ENCODE results near the gene SPSB4. TPM values are rescaled to one million over a fixed set of nuclear protein-coding genes. Genes with fewer than 3 reads are reported as not detected.

Gene SPSB4
- total RNA-seq, 1 donor from 2014 or later, result 2.2 TPM

- DNase-seq (ENCODE audit: low read depth) (no peak), FAIRE-seq (no peak)
- Mint-ChIP-seq H3K36me3 (ENCODE audit: low read depth, unreplicated experiment) (no peaks in the 10 kb centered on the region), H3K4me3 (ENCODE audit: unreplicated experiment) (no peak overlapping the region), H3K9me3 (ENCODE audit: unreplicated experiment) (no peaks in the 10 kb centered on the region), H3K27me3 (ENCODE audit: low read depth, unreplicated experiment) (peaks cover 16% of the 10 kb centered on the region), H3K27ac (ENCODE audit: unreplicated experiment) (no peak overlapping the region), H3K4me1 (ENCODE audit: low read depth, unreplicated experiment) (peaks cover 3% of the 10 kb centered on the region)
- H3K9ac ChIP-seq (ENCODE audit: low read length), result no peak overlapping the region
- no peaks in the 10 kb centered on the region for H4K20me1 ChIP-seq (ENCODE audit: insufficient read depth, low read length)
- no peak overlapping the region for H2AFZ ChIP-seq (ENCODE audit: low read depth, low read length)
- no peaks in the 10 kb centered on the region for H3K79me2 ChIP-seq (ENCODE audit: insufficient read depth, low read length)
- H3K36me3 ChIP-seq (ENCODE audit: insufficient read depth, low read length), result no peaks in the 10 kb centered on the region
- no peaks in the 10 kb centered on the region for H3K27me3 ChIP-seq (ENCODE audit: insufficient read depth, low read length)
- H3K9me3 ChIP-seq (ENCODE audit: insufficient read depth, low read depth, low read length), result no peaks in the 10 kb centered on the region
- H3K4me3 ChIP-seq (ENCODE audit: insufficient read depth, low read depth, low read length), result no peak overlapping the region
- TF ChIP-seq CTCF (IDR thresholded peaks at IDR 0.05; ENCODE audit: insufficient read depth, low read depth, low read length) (no peak), EZH2 (IDR thresholded peaks at IDR 0.05; ENCODE audit: insufficient read depth, low read length) (no peak)
- H3K4me2 ChIP-seq (ENCODE audit: low read length), result no peak overlapping the region
- H3K27ac ChIP-seq (ENCODE audit: low read depth, low read length), result no peak overlapping the region
- no peaks in the 10 kb centered on the region for H3K4me1 ChIP-seq (ENCODE audit: insufficient read depth, low read length)
These were observed 101.0 kb downstream of the SPSB4 start for GRCh38 chr3:141152130-141152529.

GRCh38 chr3:141152801-141153678 is 101.9 kb downstream of the SPSB4 start:
- FAIRE-seq (no peak), DNase-seq (ENCODE audit: low read depth) (no peak)
- no peaks in the 10 kb centered on the region for H3K9me3 ChIP-seq (ENCODE audit: insufficient read depth, low read depth, low read length)
- H3K4me2 ChIP-seq (ENCODE audit: low read length), result no peak overlapping the region
- H3K27me3 Mint-ChIP-seq (ENCODE audit: low read depth, unreplicated experiment), result peaks cover 12% of the 10 kb centered on the region
- peaks cover 3% of the 10 kb centered on the region for H3K4me1 Mint-ChIP-seq (ENCODE audit: low read depth, unreplicated experiment)
- no peak overlapping the region for H3K4me3 ChIP-seq (ENCODE audit: insufficient read depth, low read depth, low read length)
- H3K4me3 Mint-ChIP-seq (ENCODE audit: unreplicated experiment), result no peak overlapping the region
- no peak overlapping the region for H3K27ac Mint-ChIP-seq (ENCODE audit: unreplicated experiment)
- H3K4me1 ChIP-seq (ENCODE audit: insufficient read depth, low read length), result no peaks in the 10 kb centered on the region
- H3K9ac ChIP-seq (ENCODE audit: low read length), result no peak overlapping the region
- H3K9me3 Mint-ChIP-seq (ENCODE audit: unreplicated experiment), result no peaks in the 10 kb centered on the region
- no peak overlapping the region for H2AFZ ChIP-seq (ENCODE audit: low read depth, low read length)
- H3K36me3 ChIP-seq (ENCODE audit: insufficient read depth, low read length), result no peaks in the 10 kb centered on the region
- H3K79me2 ChIP-seq (ENCODE audit: insufficient read depth, low read length), result no peaks in the 10 kb centered on the region
- H3K27ac ChIP-seq (ENCODE audit: low read depth, low read length), result no peak overlapping the region
- no peaks in the 10 kb centered on the region for H3K36me3 Mint-ChIP-seq (ENCODE audit: low read depth, unreplicated experiment)
- H3K27me3 ChIP-seq (ENCODE audit: insufficient read depth, low read length), result no peaks in the 10 kb centered on the region
- TF ChIP-seq CTCF (IDR thresholded peaks at IDR 0.05; ENCODE audit: insufficient read depth, low read depth, low read length) (no peak), EZH2 (IDR thresholded peaks at IDR 0.05; ENCODE audit: insufficient read depth, low read length) (no peak)
- H4K20me1 ChIP-seq (ENCODE audit: insufficient read depth, low read length), result no peaks in the 10 kb centered on the region

GRCh38 chr3:141153679-141153966 is 102.5 kb downstream of the SPSB4 start:
- Histone ChIP-seq H4K20me1 (ENCODE audit: insufficient read depth, low read length) (no peaks in the 10 kb centered on the region), H3K4me1 (ENCODE audit: insufficient read depth, low read length) (no peaks in the 10 kb centered on the region), H3K9me3 (ENCODE audit: insufficient read depth, low read depth, low read length) (no peaks in the 10 kb centered on the region), H3K4me3 (ENCODE audit: insufficient read depth, low read depth, low read length) (no peak overlapping the region), H3K9ac (ENCODE audit: low read length) (no peak overlapping the region), H3K27ac (ENCODE audit: low read depth, low read length) (no peak overlapping the region), H3K36me3 (ENCODE audit: insufficient read depth, low read length) (no peaks in the 10 kb centered on the region), H3K4me2 (ENCODE audit: low read length) (no peak overlapping the region), H3K79me2 (ENCODE audit: insufficient read depth, low read length) (no peaks in the 10 kb centered on the region), H2AFZ (ENCODE audit: low read depth, low read length) (no peak overlapping the region), H3K27me3 (ENCODE audit: insufficient read depth, low read length) (no peaks in the 10 kb centered on the region)
- H3K4me1 Mint-ChIP-seq (ENCODE audit: low read depth, unreplicated experiment), result peaks cover 3% of the 10 kb centered on the region
- TF ChIP-seq CTCF (IDR thresholded peaks at IDR 0.05; ENCODE audit: insufficient read depth, low read depth, low read length) (no peak), EZH2 (IDR thresholded peaks at IDR 0.05; ENCODE audit: insufficient read depth, low read length) (no peak)
- H3K27ac Mint-ChIP-seq (ENCODE audit: unreplicated experiment), result no peak overlapping the region
- H3K9me3 Mint-ChIP-seq (ENCODE audit: unreplicated experiment), result no peaks in the 10 kb centered on the region
- peaks cover 2% of the 10 kb centered on the region for H3K36me3 Mint-ChIP-seq (ENCODE audit: low read depth, unreplicated experiment)
- no peak for FAIRE-seq
- H3K4me3 Mint-ChIP-seq (ENCODE audit: unreplicated experiment), result no peak overlapping the region
- peaks cover 7% of the 10 kb centered on the region for H3K27me3 Mint-ChIP-seq (ENCODE audit: low read depth, unreplicated experiment)
- DNase-seq (ENCODE audit: low read depth), result no peak
